Ovary (tissue), 9 donors: Measurements from ENCODE around the gene AKAP3. TPM values are rescaled to one million over a fixed set of nuclear protein-coding genes. Genes with fewer than 3 reads are reported as not detected.

Source experiments
- DNase-seq, 5 donors: peaks; one replicate each; pipeline ENCODE4 v3.0.0-alpha.2; 2019 to 2020
- H3K27ac ChIP-seq, 2 donors: fragments of 200-600 bp; one replicate each; pipeline versions ENCODE4 v1.5.1 to v1.8.0; 2019 to 2022
- H3K27me3 ChIP-seq: fragments of 200-600 bp; one replicate; pipeline ENCODE4 v1.8.0; 2022
- H3K36me3 ChIP-seq: fragments of 200-600 bp; sonication (generic); one replicate; pipeline ENCODE4 v1.5.1; 2019
- H3K4me1 ChIP-seq: one replicate; pipeline ENCODE4 v1.8.1; 2013; ENCODE audit warnings: mild to moderate bottlenecking, moderate library complexity; ENCODE audit not compliant: insufficient read depth
- H3K4me3 ChIP-seq: fragments of 200-600 bp; sonication (generic); one replicate; pipeline ENCODE4 v1.5.1; 2017
- H3K9me3 ChIP-seq, 2 donors: fragments of 200-600 bp in 1 of 2; sonication (generic) in 1 of 2; one replicate each; pipeline versions ENCODE4 v1.5.1 to v1.8.1; 2013 to 2019; ENCODE audit warnings: mild to moderate bottlenecking in 1 of 2, moderate library complexity in 1 of 2
- CTCF ChIP-seq, 3 donors: fragments of 450-650 bp in 2 of 3; fragments of 200-600 bp in 1 of 3; IDR thresholded peaks; one replicate each; pipeline versions ENCODE4 v1.5.1 to v1.8.0; 2016 to 2022; ENCODE audit warnings: antibody characterized with exemption in 3 of 3, mild to moderate bottlenecking in 1 of 3
- EP300 ChIP-seq: sonication (generic); formaldehyde crosslinking; IDR thresholded peaks from one replicate; pipeline ENCODE4 v1.6.1; 2017; ENCODE audit warnings: antibody characterized with exemption
- POLR2A ChIP-seq: fragments of 450-650 bp; IDR thresholded peaks from one replicate; pipeline ENCODE4 v1.6.1; 2017; ENCODE audit warnings: antibody characterized with exemption, mild to moderate bottlenecking, moderate library complexity
- WGBS, 3 donors: extraction: QIAGEN DNeasy Blood & Tissue Kit in 1 of 3; methylation state at CpG; one replicate each; pipeline versions ENCODE4 v1.1.5 to v1.1.7; 2013 to 2017; 5-methylcytosine and 5-hydroxymethylcytosine counted together
- intact Hi-C, 4 donors: fragments of 100-400 bp; cut with DNase I; formaldehyde crosslinking; loops; one replicate each; pipeline versions ENCODE4 v1.11.0 to v1.15.1; 2022 to 2023
- polyA plus RNA-seq, 2 donors: library from polyadenylated mRNA; stranded (reverse); fragments of 200-250 nt in 1 of 2; fragments of 350-450 nt in 1 of 2; fragmentation: Illumina TruSeq in 1 of 2; extraction: RNeasy Lipid Tissue Mini Kit (QIAGEN cat#74804) in 1 of 2; gene quantifications; one replicate each; pipeline ENCODE4 v1.2.3, GENCODE V29; 2013 to 2014
- total RNA-seq, 7 donors: library from RNA; depleted of rRNA in 2 of 7; stranded (reverse); fragments of >200 nt in 2 of 7; fragmentation: NEBNext Ultra II Directional in 3 of 7; extraction: Animal tissue kit (Norgen Biotek cat#: 25700) in 3 of 7; gene quantifications; one replicate each; pipeline versions ENCODE4 v1.1.0 to v1.2.4, GENCODE V29; 2016 to 2023
- donor health status: DM: no; HTN: no; CAD: no; lungs with moderate emphysema.
- donor health status: DM: no; HTN: no; CAD: no.
- donor health status: Bipolar disorder and iron deficiency.
- donor health status: DM: yes; HTN: yes; CAD: no.
- donor health status: DM: no; HTN: no; CAD: no.
- donor health status: DM: yes; HTN: yes; CAD: no.

AKAP3 gene
- total and polyA plus RNA-seq, 9 donors, result 0.24 to 2.7 (median 1.6) TPM

- Histone ChIP-seq H3K27me3 (no peaks in the 10 kb centered on the region), H3K36me3 (no peaks in the 10 kb centered on the region), H3K27ac (no peak overlapping the region), H3K9me3 (no peaks in the 10 kb centered on the region), H3K4me1 (no peaks in the 10 kb centered on the region), H3K4me3 (no peak overlapping the region)
- 78 to 84% (median 81%) methylated on average over 7 of the region's 7 CpGs for WGBS, 3 donors
- TF ChIP-seq EP300 (no peak), CTCF (IDR thresholded peaks at IDR 0.05) (no peak), POLR2A (no peak)
- intact Hi-C loops, result no loop called here
- DNase-seq, result no peak
Measured at GRCh38 chr12:4584896-4585295, 64.0 kb downstream of the AKAP3 start.

- no peak for DNase-seq
- Histone ChIP-seq H3K9me3 (no peaks in the 10 kb centered on the region), H3K36me3 (no peaks in the 10 kb centered on the region), H3K4me3 (no peak overlapping the region), H3K27ac (no peak overlapping the region), H3K4me1 (no peaks in the 10 kb centered on the region), H3K27me3 (no peaks in the 10 kb centered on the region)
- intact Hi-C loops, result no loop called here
- TF ChIP-seq POLR2A (no peak), EP300 (no peak), CTCF (IDR thresholded peaks at IDR 0.05) (no peak)
- 81 to 88% (median 82%) methylated on average over 6 of the region's 6 CpGs for WGBS, 3 donors
Measured at GRCh38 chr12:4584281-4584680, 64.6 kb downstream of the AKAP3 start.

- intact Hi-C loops, result no loop called here
- 39 to 46% (median 40%) methylated on average over 3 of the region's 3 CpGs for WGBS, 3 donors
- H3K4me3 ChIP-seq, result no peak overlapping the region
- no peak for DNase-seq
- no peaks in the 10 kb centered on the region for H3K9me3 ChIP-seq
- no peak for TF ChIP-seq EP300
- no peak for TF ChIP-seq POLR2A
- TF ChIP-seq CTCF (IDR thresholded peaks at IDR 0.05), result no peak
- H3K36me3 ChIP-seq, result no peaks in the 10 kb centered on the region
- H3K27ac ChIP-seq, result no peak overlapping the region
- H3K27me3 ChIP-seq, result no peaks in the 10 kb centered on the region
- H3K4me1 ChIP-seq, result no peaks in the 10 kb centered on the region
Measured at GRCh38 chr12:4580281-4580688, 68.6 kb downstream of the AKAP3 start.

GRCh38 chr12:4579305-4580102 lies 69.3 kb downstream of the AKAP3 start:
- 33 to 38% (median 36%) methylated on average over 8 of the region's 8 CpGs for WGBS, 3 donors
- Histone ChIP-seq H3K27me3 (no peaks in the 10 kb centered on the region), H3K4me3 (no peak overlapping the region), H3K4me1 (no peaks in the 10 kb centered on the region), H3K27ac (no peak overlapping the region), H3K9me3 (no peaks in the 10 kb centered on the region), H3K36me3 (no peaks in the 10 kb centered on the region)
- no peak for DNase-seq
- TF ChIP-seq EP300 (no peak), CTCF (IDR thresholded peaks at IDR 0.05) (no peak), POLR2A (no peak)
- intact Hi-C loops, result no loop called here
